G401.6 (cell line): ENCODE data around the gene SELPLG.
"Not testable (repeated sequence)": the region's sequence is repeated elsewhere in the genome, so short reads cannot be mapped to it uniquely, and the experiment has no call there.

Experiments
- FAIRE-seq: peaks from 2 replicates; lab custom pipeline; 2012; peaks lifted over from hg19 to GRCh38; lab: Jason Lieb, UNC

SELPLG gene

GRCh38 chr12:108618953-108619274, 14.8 kb downstream of the SELPLG start:
- FAIRE-seq = not testable (repeated sequence)

- peak; percentile 88 for FAIRE-seq
Measured at GRCh38 chr12:108618079-108618952, 15.4 kb downstream of the SELPLG start.

DNA sequence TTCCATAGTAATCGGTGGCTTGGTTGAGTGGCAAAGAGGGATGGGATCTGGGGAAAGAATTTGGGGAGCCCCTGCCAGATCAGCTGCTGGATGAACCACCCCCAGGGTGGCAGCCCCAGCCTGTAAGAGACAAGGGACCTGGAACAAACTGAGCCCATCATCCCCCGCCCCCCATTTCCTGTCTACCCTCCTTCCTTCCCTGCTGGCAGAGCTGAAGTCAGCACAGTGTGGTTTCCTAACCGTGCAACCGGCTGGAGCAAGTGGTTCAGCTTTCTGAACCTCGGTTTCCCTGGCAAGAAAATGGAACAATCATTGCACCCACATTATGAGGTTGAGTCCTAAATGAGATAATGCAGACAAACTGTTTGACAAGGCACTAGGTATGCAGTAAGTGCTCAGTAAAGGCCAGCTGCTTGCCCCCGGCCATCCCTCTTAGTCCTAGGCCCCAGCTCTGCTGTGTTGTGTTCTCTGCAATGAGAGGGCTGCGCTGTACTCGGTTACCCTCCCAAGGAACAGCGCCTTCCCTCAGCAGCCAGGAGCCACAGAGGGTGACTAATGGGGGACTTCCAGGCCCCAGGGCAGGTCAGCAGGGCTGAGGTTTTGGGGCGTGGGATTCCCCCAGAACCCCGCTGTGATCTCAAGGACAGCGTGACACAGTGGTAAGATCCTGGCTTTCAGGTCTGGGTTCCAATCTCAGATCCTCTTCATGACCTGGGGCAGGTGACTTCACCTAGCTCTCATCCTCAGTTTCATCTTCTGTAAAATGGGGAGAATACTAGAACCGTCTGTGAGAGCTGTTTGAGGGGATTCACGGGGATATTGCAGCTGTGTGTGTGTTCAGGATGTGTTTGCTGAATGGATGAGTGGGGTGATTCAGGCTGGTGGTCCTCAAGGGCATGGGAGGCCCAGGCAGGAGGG, 16.5 kb downstream of the SELPLG start:
- FAIRE-seq = no peak

GRCh38 chr12:108616359-108616758, 17.3 kb downstream of the SELPLG start:
- FAIRE-seq = no peak

DNA sequence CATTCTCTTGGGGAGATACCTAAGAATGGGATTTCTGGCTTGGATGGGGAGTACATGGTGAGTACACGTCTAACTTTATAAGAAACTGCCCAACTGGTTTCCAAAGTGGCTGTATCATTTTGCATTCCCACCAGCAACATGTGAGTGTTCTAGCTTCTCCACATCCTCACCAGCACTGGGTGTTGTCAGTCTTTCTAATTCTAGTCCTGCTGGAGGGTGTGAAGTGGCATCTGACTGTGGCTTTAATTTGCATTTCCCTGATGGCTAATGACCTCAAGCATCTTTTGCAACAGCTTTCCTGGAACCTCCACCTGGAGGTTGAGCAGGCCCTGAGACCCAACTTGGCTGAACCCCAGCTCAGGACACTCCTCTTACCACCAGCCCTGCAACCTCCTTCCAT, 17.8 kb downstream of the SELPLG start:
- FAIRE-seq = no peak

GRCh38 chr12:108614639-108615038, 19.1 kb downstream of the SELPLG start:
- no peak for FAIRE-seq

GRCh38 chr12:108614041-108614440, 19.7 kb downstream of the SELPLG start:
- FAIRE-seq = no peak

DNA sequence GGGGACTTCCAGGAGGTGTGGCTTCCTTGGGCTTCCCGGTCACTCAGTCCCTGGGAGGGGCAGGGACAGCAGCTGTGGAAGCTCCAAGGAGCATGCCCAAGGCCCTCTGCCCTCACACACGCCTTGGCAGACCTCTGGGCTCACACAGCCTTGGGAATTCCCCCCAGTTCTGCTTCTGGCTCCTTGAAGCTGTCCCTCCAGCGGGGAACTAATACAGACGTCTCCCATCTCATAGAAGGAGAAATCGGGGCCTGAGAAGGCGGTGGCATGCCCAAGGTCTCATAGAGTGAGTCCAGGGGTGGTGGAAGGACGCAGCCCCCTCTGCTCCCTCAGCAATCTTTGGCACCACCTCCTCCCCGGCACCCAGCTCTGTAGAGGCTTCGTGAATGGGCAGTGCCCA, 20.1 kb downstream of the SELPLG start:
- FAIRE-seq = no peak

DNA sequence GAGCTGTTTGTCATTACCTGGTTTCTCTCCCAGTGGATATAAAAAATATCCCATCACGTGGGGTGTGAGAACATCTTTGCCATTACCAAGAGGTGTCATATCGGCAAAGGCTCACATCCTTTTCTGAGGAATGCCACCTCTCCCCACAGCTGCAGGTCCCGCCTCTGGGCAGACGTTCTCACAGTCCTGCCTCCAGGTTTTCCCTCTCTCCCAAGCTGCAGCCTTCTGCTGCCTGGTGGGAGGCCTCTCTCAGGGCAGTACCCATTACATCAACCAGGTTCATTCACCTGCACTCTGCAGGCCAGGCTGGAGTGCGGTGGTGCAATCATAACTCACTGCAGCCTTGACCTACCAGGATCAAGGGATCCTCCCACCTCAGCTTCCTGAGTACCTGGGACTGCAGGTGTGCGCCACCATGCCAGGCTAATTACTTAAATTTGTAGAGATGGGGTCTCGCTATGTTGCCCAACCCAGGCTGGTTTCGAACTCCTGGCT, 20.9 kb downstream of the SELPLG start:
- no peak for FAIRE-seq

GRCh38 chr12:108611884-108612415, 21.7 kb downstream of the SELPLG start:
- FAIRE-seq = no peak

DNA sequence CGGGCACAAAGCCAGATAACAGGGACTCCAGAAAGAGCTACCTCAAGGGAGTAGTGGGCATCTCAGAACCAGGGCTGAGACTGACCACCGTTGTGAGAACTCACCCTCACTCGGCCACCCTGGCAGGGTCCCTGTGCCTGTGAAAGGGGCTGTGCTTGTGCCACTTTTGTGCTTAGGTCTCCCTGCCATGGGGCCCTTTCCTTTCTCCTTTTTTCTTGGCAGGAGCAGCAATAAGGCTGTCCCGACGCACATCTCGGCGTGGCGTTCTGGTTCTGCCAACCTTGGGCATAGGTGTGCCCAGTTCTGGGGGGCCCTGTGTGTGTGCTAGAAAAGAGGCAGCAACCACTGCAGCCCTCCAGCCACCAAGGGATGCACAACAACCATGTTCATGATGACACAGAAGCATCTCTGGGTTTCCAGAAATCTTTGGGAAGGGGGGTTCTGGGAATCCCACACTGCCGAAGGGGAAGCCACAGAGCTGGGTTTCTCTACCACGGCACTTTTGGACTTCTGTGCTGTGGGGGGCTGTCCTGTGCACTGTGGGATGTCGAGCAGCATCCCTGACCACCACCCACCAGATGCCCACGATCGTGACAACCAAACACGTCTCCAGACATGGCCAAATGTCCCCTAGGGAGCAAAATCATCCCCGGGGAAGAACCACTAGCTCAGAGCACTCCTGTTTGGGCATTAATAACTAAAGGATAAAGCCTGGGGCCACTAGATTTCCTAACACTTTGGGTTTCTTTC, 22.7 kb downstream of the SELPLG start:
- no peak for FAIRE-seq

GRCh38 chr12:108610336-108610815, 23.3 kb downstream of the SELPLG start:
- FAIRE-seq = no peak

DNA sequence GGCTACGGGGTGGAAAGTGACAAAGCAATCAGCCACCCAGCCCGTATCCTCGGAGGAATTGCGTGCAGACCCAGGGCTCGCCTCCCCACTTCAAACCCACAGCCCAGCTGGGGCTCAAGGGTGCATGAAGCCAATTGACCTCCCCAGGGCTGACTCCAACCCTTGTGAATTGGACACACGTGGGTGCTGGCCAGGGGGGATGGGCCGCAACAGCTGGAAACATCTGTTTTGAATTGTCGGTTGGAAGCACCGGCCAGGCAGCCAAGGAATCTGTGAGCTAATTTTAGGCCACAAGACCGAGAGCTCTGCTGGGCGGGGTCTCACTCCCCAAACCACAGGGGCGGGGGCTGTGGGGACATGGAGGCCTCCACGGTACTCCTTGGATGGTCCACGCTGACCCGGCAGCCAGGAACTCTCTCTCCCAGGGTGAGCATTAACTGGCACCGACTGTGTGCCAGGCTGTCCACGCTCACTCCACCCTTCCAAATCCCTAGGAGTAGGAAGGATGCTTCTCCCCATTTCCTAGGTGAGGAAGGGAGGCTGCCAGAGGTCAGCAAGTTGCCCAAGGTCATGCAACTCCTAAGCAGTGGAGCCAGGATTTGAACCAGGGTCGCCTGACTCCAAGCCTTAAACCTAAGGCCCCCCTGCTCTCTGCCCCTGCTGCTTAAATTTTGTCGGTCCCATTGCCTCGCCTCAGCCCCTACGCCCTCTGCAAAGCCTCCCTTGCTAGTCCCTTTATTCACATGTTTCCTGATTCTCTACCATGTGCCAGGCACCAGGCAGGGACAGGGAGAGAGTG, 24.0 kb downstream of the SELPLG start:
- FAIRE-seq = no peak

DNA sequence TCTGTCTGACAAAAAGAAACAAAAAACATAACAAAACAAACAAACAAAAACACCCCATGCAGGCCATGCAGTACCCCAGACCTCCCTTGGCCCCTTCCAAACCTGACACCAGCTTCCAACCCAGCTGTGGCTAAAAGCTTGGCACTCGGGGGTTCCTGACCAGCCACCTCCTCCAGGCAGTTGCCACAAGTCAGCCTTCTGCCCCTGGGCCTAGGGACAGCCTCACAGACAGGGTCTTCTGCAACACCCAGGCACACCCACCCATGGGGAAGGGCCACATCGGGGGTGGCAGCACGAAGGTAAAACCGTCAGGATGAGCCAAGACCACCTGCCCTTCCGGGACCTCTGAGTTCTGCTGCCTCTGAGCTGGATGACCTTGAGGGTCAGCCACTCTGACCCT, 25.1 kb downstream of the SELPLG start:
- FAIRE-seq = no peak

GRCh38 chr12:108607981-108608600, 25.6 kb downstream of the SELPLG start:
- no peak for FAIRE-seq

DNA sequence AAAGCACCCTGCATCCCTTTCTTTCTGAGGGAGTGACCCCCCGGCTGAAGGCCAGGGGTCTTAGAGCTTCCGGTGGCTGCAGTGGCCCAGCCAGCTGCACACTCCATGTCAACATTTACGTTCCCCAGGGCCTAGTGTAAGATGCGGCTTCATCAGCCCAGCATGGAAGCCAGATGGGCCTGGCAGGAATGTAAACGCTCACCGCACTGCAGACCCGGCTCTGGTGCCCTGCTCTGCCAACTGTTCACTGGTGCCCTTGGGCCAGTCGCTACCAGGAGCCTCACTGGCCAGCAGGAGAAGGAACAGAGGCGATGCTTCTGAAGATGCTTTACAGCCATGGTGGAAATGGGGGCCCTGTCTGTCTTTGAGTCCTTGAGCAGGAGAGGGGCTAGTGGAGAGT, 27.2 kb downstream of the SELPLG start:
- no peak for FAIRE-seq

DNA sequence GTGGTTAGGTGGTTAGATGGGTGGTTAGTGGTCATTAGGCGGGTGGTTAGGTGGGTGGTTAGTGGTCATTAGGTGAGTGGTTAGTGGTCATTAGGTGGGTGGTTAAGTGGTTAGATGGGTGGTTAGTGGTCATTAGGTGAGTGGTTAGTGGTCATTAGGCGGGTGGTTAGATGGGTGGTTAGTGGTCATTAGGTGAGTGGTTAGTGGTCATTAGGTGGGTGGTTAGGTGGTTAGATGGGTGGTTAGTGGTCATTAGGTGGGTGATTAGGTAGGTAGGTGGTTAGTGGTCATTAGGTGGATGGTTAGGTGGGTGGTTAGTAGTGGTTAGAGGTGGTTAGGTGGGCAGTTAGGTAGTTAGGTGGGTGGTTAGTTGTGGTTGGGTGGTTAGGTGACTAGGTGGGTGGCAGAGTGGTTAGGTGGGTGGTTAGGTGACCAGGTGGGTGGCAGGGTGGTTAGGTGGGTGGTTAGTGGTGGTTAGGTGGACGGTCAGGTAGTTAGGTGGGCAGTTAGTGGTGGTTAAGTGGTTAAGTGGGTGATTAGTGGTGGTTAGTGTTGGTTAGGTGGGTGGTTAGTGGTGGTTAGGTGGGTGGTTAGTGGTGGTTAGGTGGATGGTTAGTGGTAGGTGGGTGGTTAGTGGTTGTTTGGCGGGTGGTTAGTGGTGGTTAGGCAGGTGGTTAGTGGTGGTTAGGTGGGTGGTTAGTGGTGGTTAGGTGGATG, 27.8 kb downstream of the SELPLG start:
- FAIRE-seq = no peak

DNA sequence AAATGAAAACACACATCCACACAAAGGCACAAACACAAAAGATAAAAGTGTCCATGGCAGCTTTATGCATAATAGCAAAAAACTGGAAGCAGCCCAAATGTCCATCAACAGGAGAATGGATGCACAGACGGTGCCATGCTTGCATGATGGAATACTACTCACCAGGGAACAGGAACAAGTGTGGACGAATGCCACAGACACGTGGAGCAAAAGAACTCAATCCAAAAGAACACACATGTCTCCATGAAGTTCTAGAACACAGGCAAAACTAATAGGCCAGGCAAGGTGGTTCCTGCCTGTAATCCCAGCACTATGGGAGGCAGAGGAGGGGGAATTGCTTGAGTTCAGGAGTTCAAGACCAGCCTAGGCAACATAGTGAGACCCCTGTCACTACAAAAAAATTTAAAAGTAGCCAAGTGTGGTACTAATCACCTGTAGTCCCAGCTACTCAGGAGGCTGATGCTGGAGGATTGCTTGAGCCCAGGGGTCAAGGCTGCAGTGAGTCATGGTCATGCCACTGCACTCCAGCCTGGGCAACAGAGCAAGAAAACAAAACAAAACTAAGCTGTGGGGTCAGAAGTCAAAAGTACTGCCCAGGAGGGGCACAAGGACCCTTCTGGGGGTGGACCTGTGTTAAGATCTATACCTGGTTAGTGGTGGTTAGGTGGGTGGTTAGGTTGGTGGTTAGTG, 28.5 kb downstream of the SELPLG start:
- no peak for FAIRE-seq

GRCh38 chr12:108604208-108604941, 29.3 kb downstream of the SELPLG start:
- FAIRE-seq = no peak
